ENCODE results near the gene PLXNB2.

The PLXNB2 gene

DNA sequence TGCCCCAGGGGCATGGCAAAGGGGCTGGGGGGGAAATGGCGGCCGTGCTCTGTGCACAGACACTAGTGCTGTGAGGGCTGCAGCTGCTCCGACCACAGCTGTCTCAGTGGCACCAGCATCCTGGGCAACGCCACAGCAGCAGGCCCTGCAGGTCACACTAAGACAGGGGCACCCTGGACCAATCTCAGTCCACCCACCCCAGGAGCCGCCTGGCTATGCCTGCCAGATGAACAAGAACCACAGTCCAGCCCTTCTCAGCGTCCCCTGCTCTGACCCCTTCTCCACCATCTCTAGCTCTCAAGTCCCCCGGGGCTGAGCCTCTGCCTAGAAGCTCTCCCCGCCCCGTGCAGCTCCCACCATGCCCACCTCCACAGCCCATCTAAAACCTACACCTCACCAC, 79.1 kb downstream of the PLXNB2 start:
- no peak for TF ChIP-seq TAF1 (IDR thresholded peaks at IDR 0.05; ENCODE audit: borderline replicate concordance, insufficient read depth, low read length)
- no peak for TF ChIP-seq REST (IDR thresholded peaks at IDR 0.05; ENCODE audit: insufficient read depth in 1 of 2, low read depth in 2 of 2, low read length in 2 of 2)
- TF ChIP-seq SIN3A (IDR thresholded peaks at IDR 0.05; ENCODE audit: borderline replicate concordance, insufficient read depth, low read length), result no peak
- TF ChIP-seq POLR2AphosphoS5 (IDR thresholded peaks at IDR 0.05; ENCODE audit: low read depth, low read length), result no peak
- no peak for TF ChIP-seq FOXP2 (optimal IDR thresholded peaks at IDR 0.05; ENCODE audit: borderline replicate concordance, extremely low read depth, extremely low read length, insufficient read depth)

GRCh38 chr22:50227579-50228215, 79.7 kb downstream of the PLXNB2 start:
- TF ChIP-seq FOXP2 (optimal IDR thresholded peaks at IDR 0.05; ENCODE audit: borderline replicate concordance, extremely low read depth, extremely low read length, insufficient read depth) (no peak), TAF1 (IDR thresholded peaks at IDR 0.05; ENCODE audit: borderline replicate concordance, insufficient read depth, low read length) (no peak), POLR2AphosphoS5 (IDR thresholded peaks at IDR 0.05; ENCODE audit: low read depth, low read length) (no peak), SIN3A (IDR thresholded peaks at IDR 0.05; ENCODE audit: borderline replicate concordance, insufficient read depth, low read length) (no peak), REST (IDR thresholded peaks at IDR 0.05; ENCODE audit: insufficient read depth in 1 of 2, low read depth in 2 of 2, low read length in 2 of 2) (no peak)

DNA sequence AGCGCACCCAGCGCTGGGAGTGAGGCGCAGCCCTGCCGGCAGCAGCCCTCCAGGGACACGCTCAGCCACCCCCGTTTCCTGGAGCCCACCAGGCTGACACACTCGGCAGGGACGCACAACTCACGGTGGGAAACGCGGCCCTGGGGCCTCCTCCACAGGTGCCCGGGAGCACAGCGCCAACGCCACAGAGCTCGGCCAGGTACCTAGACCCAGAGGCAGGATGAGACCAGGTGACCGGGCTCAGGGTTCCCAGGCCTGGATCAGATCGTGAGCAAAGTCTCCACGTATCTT, 80.6 kb downstream of the PLXNB2 start:
- TF ChIP-seq POLR2AphosphoS5 (IDR thresholded peaks at IDR 0.05; ENCODE audit: low read depth, low read length), result no peak
- no peak for TF ChIP-seq SIN3A (IDR thresholded peaks at IDR 0.05; ENCODE audit: borderline replicate concordance, insufficient read depth, low read length)
- TF ChIP-seq TAF1 (IDR thresholded peaks at IDR 0.05; ENCODE audit: borderline replicate concordance, insufficient read depth, low read length), result no peak
- TF ChIP-seq REST (IDR thresholded peaks at IDR 0.05; ENCODE audit: insufficient read depth in 1 of 2, low read depth in 2 of 2, low read length in 2 of 2), result no peak
- TF ChIP-seq FOXP2 (optimal IDR thresholded peaks at IDR 0.05; ENCODE audit: borderline replicate concordance, extremely low read depth, extremely low read length, insufficient read depth), result no peak

DNA sequence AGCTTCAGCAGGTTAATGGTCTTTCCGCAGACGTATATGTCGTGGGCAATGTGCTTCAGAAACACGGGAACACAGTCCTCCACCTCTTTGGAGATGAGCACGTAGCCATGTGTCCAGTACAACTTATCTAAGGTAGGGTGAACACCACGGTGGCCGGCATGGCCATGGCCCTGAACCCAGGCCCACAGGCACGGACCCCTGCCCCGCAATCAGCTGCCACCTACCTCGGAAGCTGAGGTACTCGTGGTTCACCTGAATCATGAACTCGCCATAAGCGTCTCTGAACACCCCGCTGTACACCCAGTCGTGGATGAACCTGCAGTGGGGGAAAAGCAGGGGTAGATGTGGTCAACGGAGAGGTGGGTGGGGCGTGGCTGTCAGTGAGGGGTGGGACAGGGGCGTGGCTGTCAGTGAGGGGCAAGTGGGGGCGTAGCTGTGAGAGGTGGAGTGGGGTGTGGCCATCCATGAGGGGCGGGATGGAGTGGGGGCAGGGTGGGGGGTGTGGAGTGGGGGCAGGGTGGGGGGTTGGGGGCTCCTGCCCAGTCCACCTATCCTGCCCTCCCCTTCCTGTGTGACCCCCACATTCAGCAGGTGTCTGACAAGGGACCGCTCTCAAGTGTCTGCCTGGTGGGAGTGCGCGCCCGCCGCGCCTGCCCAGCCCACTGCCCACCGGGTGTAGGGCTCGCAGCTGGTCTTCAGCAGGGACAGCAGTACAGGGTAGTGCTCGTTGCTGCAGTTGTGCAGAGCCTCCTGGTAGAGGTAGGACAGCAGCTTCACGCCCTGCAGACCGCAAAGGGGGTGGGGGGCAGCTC, 81.2 kb downstream of the PLXNB2 start:
- no peak for TF ChIP-seq POLR2AphosphoS5 (IDR thresholded peaks at IDR 0.05; ENCODE audit: low read depth, low read length)
- no peak for TF ChIP-seq SIN3A (IDR thresholded peaks at IDR 0.05; ENCODE audit: borderline replicate concordance, insufficient read depth, low read length)
- TF ChIP-seq REST (IDR thresholded peaks at IDR 0.05; ENCODE audit: insufficient read depth in 1 of 2, low read depth in 2 of 2, low read length in 2 of 2), result no peak
- TF ChIP-seq TAF1 (IDR thresholded peaks at IDR 0.05; ENCODE audit: borderline replicate concordance, insufficient read depth, low read length), result no peak
- TF ChIP-seq FOXP2 (optimal IDR thresholded peaks at IDR 0.05; ENCODE audit: borderline replicate concordance, extremely low read depth, extremely low read length, insufficient read depth), result no peak
